GM18517 (cell line): Measurements from ENCODE around the gene KCNG3.

ENCODE experiments used
- ATAC-seq: cut with Tn5 transposase; IDR thresholded peaks from one replicate; pipeline ENCODE4 v1.9.1; 2021; ENCODE audit warnings: mild to moderate bottlenecking, moderate library complexity; ENCODE audit not compliant: unreplicated experiment

Gene KCNG3, protein sequence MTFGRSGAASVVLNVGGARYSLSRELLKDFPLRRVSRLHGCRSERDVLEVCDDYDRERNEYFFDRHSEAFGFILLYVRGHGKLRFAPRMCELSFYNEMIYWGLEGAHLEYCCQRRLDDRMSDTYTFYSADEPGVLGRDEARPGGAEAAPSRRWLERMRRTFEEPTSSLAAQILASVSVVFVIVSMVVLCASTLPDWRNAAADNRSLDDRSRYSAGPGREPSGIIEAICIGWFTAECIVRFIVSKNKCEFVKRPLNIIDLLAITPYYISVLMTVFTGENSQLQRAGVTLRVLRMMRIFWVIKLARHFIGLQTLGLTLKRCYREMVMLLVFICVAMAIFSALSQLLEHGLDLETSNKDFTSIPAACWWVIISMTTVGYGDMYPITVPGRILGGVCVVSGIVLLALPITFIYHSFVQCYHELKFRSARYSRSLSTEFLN

DNA sequence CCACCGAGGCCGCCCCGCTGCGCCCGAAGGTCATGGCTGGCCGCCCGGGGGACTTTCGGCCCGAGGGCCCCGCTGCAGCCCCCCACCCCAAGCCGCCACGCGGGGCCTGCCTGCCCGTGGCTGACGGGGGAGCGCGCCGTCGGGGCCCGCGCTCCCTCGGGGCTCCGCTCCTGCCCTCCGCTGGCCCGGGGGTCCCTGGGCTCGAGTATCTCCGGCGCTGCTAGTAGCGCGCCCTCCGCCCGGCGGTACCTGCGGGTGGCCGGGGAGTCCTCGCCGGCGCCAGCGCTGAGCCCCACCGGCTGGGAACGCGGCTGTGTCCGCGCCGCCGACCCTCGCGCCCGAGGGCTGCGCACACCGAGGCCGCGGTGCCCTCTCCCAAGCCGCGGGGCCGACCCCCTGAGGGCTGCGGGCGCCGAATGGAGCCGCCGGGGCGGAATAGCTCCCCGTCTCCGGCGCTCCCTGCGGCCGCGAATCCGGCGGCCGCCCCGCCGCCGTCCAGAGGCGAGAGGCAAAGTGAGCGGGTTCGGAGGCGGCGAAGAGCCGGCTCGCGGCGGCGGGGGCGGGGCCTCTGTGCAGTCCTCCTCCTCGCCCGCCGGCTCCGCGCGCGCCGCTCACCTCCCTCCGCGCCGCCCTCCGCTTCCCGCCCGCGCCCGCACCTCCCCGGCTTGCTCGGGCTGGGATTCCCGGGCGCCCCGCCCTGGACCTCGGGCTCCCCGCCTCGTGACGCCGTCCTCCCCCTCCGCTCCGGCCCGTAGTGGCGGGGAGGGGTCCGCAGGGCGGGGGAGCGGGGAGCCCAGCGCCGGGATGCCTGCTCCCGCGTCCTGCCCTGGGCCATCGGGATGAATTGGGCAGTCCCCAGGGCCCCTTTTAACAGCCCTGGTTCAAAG is at the start of gene KCNG3:
TSS of gene KCNG3 (minus strand) at position 515 of the 887 bp plus-strand sequence. CDS start at position 34, 481 bp downstream.
- ATAC-seq = no peak

DNA sequence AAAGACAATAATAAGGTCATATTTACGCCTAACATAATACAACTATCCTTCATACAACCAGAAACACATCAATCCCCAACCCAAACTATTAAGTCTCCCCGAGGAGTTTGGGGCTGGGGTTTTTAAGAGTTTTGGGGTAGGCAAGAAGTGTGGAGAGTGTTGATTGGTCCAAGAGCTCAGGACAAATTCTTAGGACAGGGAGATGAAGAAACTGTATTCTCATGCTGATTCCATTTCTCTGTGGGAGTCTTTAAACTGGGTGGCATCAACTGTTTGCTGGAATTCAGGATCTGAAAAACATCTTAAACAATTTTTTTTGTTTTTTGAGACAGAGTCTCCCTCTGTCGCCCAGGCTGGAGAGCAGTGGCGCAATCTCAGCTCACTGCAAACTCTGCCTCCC is 49.1 kb upstream of the KCNG3 start:
- no peak for ATAC-seq

DNA sequence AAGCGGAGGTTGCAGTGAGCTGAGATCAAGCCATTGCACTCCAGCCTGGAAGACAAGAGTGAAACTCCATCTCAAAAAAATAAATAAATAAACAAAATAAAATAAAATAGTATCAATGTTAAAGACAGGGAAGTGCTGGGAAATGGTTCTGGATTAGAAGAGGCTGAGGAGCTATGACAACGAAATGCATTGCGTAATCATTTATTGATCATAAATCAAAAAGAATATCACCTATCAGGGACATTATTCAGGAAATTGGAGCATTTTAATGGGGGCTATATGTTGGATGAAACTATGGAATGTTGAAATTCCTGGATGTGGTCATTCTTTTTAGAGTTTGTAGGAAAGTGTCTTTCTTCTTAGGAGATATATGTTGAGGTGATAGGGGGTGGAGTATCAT is 43.7 kb upstream of the KCNG3 start:
- no peak for ATAC-seq

DNA sequence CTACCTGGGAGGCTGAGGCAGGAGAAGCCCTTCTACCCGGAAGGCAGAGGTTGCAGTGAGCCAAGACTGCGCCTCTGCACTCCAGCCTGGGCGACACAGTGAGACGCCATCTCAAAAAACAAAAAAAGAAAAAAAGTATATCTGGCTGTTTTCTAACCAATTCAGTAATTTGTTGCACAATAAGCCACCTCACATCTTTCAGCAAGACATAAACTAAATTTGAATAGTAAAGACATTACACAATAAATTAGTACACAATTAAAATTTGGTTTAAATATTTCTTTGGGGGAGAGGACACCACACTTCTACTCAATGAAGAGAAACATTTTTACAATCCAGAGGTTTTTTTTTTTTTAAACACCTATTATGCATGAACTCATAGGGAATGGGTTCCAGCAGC is 38.6 kb upstream of the KCNG3 start:
- no peak for ATAC-seq

DNA sequence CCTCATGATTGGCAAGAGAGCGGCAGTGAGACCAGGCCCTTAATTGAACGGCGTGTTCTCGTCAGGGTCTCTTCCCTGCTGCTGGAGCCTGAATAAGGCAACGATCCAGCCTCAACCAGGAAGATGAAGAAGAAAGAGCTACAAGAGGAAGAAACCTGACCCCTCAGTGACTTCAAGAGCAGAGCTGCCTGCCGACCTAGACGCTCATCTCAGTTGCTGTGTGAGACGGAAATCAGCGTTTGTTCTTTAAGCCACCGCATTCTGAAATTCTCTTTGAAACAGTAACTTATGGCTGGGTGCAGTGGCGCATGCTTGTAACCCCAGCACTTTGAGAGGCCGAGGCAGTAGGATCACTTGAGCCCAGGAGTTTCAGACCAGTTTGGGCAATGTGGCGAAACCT is 29.6 kb upstream of the KCNG3 start:
- no peak for ATAC-seq

DNA sequence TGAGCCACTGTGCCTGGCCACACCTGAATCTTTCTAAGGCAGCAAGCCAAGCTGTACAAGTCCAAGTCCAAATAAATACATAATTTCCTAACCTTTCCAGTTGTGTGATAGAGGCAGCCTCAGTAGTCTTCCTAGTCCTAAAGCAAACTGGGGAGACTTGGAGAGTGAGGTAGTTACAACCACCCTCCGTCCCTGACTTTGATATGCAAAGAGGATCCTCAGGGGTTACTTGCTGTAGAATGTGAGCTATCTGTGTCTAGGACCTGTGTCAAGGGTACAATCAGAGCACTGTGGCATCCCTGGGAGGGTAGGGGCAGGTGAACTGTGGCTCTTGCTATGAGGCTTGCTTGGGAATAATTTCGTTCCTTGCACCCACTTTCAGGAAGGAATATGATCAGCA is 28.3 kb upstream of the KCNG3 start:
- ATAC-seq = no peak

DNA sequence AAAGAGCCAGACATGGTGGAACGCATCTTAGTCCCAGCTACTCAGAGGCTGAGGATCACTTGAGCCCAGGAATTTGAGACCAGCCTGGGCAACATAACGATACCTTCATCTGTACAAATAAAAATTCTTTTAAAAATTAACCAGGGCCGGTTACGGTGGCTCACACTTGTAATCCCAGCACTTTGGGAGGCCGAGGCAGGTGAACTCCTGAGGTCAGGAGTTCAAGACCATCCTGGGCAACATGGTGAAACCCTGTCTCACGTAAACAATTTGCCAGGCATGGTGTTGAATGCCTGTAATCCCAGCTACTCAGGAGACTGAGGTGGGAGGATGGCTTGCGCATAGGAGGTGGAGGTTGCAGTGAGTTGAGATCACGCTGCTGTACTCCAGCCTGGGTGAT is 25.8 kb upstream of the KCNG3 start:
- no peak for ATAC-seq

DNA sequence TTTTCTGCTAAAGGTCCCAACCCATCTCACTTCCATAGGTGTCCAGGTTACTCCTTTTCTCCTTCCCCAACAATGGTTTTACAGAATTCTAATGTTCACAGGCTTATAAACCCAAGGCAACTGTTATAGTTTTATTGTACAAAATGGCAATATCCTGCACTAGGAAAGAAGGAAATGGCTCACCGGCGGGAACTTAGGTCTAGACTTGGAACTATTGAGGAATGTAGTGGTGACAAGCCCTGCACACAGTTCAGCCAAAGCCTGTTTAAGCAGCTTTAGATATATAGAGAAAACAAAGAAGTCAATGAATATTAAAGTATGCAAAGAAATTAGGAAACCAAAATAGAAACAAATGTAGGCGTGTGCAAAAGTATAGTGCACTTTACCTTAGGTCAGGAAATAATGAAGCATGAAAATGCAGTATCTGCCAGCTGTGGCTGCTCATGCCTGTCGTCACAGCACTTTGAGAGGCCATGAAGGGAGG is 22.7 kb upstream of the KCNG3 start:
- no peak for ATAC-seq

DNA sequence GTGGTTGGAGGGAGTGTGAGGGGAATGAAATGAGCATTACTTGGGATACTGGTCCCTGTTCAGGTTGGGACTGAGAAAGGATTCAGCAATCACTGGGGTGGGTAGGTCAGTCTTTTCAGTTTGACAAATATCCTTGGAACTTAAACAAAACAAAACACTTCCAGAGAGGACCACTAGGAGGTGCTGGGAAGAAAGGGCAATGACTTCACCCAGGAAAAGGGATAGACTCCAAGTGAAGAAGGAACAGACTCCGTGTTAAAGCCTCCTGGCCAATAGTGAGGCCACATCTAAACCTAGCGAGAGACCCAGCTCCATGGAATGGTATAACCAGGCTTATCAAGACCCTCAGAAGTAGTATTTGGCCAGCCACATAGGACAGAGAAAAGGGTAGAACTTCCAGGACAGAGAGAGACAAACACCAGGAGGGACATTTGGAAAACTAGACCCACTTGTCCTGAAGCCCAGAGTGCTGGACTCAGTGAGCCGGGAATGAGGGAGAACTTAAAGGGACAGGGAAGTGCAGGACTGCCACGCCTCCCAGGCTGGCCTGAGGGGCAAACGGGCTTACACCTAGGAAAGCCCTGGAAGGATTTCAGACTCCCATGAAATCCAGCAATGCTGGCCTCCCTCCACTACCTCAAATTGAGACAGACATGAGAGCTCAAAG is 19.6 kb upstream of the KCNG3 start:
- ATAC-seq = no peak

DNA sequence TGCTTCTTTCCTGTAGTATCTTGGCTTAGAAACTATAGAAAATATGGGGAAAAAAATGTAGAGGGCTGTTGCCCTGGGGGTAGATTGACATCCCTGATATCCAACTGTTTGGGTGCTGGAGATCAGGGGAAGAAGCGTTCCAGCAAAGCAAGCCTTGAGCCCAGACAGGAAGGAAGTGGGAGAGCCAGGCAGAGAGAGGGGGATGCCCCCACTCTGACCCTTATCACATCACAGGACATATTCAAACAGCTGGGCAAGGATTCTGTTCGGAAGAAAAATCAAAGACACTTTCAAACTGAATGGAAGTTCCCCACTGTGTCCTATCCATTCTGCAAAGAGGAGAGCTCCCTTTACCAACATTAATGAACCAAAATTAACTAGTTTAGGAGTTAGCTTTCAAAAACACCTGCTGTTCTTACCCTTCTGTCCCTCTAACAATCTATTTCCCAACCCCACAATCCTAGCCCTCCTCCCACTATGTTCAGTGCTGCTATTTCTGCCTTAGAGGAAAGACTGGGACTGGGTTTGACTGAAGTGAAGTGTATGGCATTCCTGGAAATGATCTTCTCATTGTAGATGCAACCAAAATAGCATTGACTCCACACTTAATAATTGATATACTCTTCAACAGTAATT is 16.9 kb upstream of the KCNG3 start:
- no peak for ATAC-seq

DNA sequence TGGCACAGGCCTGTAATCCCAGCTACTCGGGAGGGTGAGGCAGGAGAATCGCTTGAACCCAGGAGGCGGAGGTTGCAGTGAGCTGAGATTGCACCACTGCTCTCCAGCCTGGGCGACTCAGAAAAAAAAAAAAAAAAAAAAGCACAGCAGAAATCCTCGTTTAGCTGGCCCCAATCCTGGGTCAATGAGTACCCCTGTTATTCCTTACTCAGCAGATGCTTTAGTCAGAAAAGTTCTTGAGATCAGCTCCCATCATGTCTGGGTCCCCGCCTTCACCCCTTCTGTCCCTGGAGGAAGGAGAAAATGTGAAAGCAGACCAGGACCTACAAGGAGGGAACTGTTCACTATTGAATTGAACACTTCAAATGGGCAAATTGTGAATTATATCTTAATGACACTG is 16.4 kb upstream of the KCNG3 start:
- ATAC-seq = no peak

DNA sequence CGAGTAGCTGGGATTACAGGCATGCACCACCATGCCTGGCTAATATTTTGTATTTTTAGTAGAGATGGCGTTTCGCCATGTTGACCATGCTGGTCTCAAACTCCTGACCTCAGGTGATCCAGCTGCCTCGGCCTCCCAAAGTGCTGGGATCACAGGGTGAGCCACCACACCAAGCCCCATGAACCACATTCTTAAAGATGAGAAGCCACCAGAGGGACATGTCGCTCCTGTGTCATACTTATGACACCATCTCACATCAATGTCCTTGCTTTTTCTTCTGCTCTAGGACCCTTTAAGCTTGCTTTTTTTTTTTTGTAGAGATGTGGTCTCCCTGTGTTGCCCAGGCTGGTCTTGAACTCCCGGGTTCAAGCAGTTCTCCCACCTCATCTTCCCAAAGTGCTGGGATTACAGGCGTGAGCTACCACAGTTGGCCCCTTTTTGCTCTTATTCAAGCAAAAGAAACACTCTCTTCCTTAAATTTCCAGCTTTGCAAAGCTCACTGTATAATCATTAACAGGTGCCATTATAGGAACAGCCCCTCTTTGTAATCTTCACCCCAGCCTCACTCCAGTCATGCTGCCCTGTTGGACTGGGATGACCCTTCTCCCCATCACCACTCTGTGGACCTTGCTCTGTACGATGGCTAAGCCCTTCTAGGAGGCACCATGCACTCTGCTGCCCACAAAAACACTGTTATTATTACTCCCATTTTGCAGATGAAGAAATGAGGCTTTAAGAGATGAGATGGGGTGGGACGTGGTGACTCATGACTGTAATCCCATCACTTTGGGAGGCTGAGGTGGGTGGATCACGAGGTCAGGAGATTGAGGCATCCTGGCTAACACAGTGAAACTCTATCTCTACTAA is 10.8 kb upstream of the KCNG3 start:
- ATAC-seq = no peak

DNA sequence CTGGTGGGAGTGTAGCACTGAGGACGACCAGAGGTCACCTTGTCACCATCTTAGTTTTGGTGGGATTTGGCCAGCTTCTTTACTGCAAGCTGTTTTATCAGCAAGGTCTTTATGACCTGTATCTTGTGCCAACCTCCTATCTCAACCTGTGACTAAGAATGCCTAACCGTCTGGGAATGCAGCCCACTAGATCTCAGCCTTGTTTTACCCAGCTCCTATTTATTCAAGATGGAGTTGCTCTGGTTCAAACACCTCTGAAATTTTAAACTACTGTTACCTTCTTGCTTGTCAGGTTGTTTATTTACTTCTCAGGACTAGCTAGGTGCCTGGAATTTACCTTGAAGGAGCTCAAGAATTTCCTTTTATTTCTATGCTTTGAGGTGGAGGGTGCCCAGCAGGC is 9.5 kb upstream of the KCNG3 start:
- ATAC-seq = no peak

DNA sequence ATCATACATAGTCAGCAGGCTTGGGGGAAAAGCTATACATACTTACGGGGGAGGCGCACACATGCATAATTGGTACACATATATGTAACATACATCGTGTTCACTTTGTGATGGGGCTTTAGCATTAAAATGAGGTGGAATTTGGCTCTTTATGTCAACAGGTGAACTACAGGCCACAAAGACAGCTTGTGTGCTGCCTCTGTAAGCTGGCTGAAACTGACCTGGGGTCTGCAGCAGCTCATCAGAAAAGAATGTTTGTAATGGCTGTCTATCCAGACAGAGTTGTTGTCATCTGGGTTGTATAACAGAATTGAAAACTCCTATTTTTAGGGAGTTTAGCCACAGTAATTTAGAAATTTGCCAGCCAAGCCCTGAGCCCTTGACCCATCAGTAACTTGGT is 4.7 kb upstream of the KCNG3 start:
- ATAC-seq = no peak

DNA sequence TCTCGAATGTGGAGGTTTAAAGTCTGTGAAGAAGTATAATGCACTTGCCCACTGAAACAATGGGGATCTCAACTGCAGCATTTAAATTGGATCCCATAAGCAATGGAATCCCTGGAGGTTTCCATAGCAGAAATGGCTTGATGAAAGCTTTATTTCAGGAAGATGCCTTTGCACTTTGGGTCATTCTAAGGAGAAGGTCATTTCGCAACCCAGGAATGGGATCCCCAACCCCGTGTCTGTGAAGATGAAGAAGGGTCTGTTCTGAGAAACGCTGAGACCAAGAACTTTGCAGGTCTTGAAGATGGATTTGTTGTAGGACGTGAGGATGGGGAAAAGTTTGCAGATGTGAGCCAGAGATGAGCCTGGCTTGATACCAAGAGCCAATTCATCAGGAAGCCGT is 1.8 kb upstream of the KCNG3 start:
- no peak for ATAC-seq

DNA sequence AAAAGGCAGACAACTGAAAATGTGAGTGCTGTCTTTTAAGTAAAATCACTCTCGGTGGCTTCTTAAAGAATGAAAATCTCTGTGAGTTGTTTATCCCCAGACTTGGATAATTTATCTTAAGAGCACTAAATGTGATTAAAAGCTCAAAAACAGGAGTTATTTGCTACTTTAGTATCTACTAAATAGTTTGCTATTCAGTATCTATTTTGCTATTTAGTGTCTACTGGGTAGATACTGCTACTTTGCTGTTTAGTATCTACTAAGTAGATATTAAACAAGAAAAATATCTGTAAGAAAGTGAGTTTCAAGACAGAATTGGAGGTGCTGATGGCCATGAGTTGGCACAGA is 1.4 kb upstream of the KCNG3 start:
- no peak for ATAC-seq

DNA sequence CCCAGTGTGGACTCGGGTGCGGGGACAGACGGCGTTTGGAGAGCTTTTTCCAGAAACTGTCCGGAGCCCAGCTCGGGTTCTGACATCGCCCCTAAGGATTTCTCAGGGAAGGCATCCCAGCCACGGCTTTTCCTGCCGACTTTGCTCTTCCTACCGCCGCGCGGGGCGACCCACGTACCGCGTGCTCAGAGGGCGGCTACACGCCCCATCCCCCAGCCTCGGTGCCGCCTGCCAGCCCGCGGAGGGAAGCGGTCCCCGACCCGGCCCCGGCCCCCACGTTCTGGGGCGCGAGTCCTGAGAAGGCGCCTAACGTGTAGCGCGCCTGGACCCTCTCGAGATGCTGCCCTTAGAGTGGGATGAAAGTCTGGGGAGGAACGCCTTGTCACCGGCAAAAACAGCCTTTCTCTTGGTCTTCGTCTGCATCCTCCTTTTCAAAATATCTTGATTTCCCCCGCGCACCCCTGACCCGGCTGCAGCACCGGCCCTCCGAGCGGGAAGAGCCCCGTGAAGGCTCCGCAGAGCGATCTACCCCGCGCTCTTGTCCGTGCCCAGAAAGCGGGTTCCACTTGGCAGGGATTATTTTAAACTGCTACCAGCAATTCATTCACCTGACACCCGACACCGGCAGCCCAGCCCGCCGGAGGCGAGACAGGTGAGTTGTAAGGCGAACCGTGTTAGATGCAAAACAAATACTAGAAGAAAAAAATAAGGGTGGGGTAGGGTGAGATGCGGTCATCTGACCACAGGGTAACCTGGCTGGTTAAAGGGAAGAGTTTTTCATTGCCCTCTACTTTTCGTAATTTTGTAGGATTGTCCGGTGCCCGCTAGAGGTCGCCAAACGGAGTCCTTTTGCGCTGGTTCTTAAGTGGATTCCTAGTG is 812 bp upstream of the KCNG3 start:
- peak; percentile 84 for ATAC-seq

DNA sequence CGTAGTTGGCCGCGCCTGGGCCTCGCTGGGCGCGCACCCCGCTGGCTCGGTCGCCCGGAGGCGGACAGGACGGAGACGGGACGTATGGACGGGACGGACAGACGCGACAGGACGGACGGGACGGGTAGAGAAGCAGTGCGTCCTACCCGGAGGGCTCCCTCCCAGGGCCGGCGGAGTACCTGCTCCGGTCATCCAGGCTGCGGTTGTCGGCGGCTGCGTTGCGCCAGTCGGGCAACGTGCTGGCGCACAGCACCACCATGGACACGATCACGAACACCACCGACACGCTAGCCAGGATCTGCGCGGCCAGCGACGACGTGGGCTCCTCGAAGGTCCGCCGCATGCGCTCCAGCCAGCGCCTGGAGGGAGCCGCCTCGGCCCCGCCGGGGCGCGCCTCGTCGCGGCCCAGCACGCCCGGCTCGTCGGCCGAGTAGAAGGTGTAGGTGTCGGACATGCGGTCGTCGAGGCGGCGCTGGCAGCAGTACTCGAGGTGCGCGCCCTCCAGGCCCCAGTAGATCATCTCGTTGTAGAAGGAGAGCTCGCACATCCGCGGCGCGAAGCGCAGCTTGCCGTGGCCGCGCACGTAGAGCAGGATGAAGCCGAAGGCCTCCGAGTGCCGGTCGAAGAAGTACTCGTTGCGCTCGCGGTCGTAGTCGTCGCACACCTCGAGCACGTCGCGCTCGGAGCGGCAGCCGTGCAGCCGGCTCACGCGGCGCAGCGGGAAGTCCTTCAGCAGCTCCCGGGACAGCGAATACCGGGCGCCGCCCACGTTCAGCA is 903 bp downstream of the KCNG3 start:
- ATAC-seq = no peak
